ENCODE measurements around the gene ADAM22. TPM values are rescaled to one million over a fixed set of nuclear protein-coding genes. Genes with fewer than 3 reads are reported as not detected.
A peak's percentile ranks its signal among the peaks of the same experiment; 100 is the strongest.

Gene ADAM22
- total RNA-seq, 1 experiment from 2014 or later = 14.0 TPM

DNA sequence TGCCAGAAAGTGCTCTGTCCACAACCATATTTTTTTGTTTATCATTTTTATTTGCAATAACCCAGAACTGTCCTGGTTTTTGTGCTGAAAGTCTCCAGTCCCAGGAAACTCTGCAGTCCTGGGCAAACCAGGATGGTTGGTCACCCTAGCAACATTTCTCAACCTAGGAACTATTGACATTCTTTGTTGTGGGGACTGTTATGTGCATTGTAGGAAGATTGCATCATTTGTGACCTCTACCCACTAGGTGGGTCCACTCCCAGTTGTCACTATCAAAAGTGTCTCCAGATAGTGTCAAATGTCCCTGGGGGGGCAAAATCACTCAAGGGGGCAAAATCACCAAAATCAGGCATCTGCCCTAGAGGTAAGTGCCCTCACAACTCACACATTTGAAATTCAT, 299.8 kb downstream of the ADAM22 start:
- Histone ChIP-seq H3F3A (ENCODE audit: insufficient read depth, low read depth) (peaks cover 13% of the 10 kb centered on the region; the same call in 1 of the 2 replicates), H3K4me1 (replicated peaks; ENCODE audit: insufficient read depth) (peaks cover 15% of the 10 kb centered on the region), H3K9me2 (ENCODE audit: insufficient read depth) (no peaks in the 10 kb centered on the region), H3K36me3 (ENCODE audit: low read depth) (0 out of 2 replicates have a peak, but pooled peaks cover 2% of the 10 kb centered on the region), H3K27ac (peak overlapping the region; percentile 42), H3K79me2 (ENCODE audit: low read depth) (no peaks in the 10 kb centered on the region), H3K4me3 (no peak overlapping the region), H3K27me3 (ENCODE audit: insufficient read depth, low read depth) (no peaks in the 10 kb centered on the region), H3K9me3 (ENCODE audit: insufficient read depth, low read depth) (peaks cover 14% of the 10 kb centered on the region), H4K20me1 (ENCODE audit: insufficient read depth) (no peaks in the 10 kb centered on the region), H2AFZ (no peak overlapping the region), H3K4me2 (peak overlapping the region; percentile 27; the same call in 1 of the 2 replicates)
- ChIA-PET POLR2A (ENCODE audit: unreplicated experiment) (no interaction called here), CTCF (no interaction called here)
- TF ChIP-seq, protein P1, sequence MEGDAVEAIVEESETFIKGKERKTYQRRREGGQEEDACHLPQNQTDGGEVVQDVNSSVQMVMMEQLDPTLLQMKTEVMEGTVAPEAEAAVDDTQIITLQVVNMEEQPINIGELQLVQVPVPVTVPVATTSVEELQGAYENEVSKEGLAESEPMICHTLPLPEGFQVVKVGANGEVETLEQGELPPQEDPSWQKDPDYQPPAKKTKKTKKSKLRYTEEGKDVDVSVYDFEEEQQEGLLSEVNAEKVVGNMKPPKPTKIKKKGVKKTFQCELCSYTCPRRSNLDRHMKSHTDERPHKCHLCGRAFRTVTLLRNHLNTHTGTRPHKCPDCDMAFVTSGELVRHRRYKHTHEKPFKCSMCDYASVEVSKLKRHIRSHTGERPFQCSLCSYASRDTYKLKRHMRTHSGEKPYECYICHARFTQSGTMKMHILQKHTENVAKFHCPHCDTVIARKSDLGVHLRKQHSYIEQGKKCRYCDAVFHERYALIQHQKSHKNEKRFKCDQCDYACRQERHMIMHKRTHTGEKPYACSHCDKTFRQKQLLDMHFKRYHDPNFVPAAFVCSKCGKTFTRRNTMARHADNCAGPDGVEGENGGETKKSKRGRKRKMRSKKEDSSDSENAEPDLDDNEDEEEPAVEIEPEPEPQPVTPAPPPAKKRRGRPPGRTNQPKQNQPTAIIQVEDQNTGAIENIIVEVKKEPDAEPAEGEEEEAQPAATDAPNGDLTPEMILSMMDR (conservative IDR thresholded peaks at IDR 0.05) = no peak
- TF ChIP-seq EZH2 (IDR thresholded peaks at IDR 0.05; ENCODE audit: low read depth) = no peak
- intact Hi-C loops (cut with micrococcal nuclease; ENCODE audit: unreplicated experiment) = no loop called here
- no TSS peak for BruUV-seq (replicated peaks)
- peak; percentile 14 to 70 for DNase-seq

DNA sequence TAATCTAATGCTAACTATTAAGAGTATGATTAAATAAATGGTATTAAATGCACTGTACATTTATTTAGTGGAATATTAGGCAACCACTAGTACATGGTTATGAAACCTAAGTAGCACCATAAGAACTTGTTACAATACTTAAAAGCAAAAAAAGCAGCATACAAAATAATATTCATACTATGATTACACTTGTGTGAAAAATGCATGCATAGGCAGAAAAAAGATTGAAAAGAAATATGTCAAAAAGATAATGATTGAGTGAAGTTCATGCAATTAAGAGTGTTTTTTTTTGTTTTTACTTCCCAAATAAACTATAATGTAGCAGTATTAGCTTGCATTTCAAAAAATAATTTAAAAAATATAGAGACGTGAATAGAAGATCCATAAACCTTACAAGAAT, 305.8 kb downstream of the ADAM22 start:
- peaks cover 9% of the 10 kb centered on the region for H3K4me1 ChIP-seq (replicated peaks; ENCODE audit: insufficient read depth)
- H3K4me3 ChIP-seq = no peak overlapping the region
- CTCF ChIA-PET = no interaction called here
- peaks cover 5% of the 10 kb centered on the region; the same call in 1 of the 2 replicates for H3F3A ChIP-seq (ENCODE audit: insufficient read depth, low read depth)
- H3K27me3 ChIP-seq (ENCODE audit: insufficient read depth, low read depth) = no peaks in the 10 kb centered on the region
- DNase-seq = no peak
- POLR2A ChIA-PET (ENCODE audit: unreplicated experiment) = no interaction called here
- H3K27ac ChIP-seq = no peak overlapping the region
- no peaks in the 10 kb centered on the region for H3K36me3 ChIP-seq (ENCODE audit: low read depth)
- no peaks in the 10 kb centered on the region for H3K9me2 ChIP-seq (ENCODE audit: insufficient read depth)
- no TSS peak for BruUV-seq (replicated peaks)
- TF ChIP-seq EZH2 (IDR thresholded peaks at IDR 0.05; ENCODE audit: low read depth) = no peak
- TF ChIP-seq, protein P1 (conservative IDR thresholded peaks at IDR 0.05) = no peak
- no peak overlapping the region for H2AFZ ChIP-seq
- H3K79me2 ChIP-seq (ENCODE audit: low read depth) = no peaks in the 10 kb centered on the region
- no peaks in the 10 kb centered on the region for H4K20me1 ChIP-seq (ENCODE audit: insufficient read depth)
- no peaks in the 10 kb centered on the region for H3K9me3 ChIP-seq (ENCODE audit: insufficient read depth, low read depth)
- intact Hi-C loops (cut with micrococcal nuclease; ENCODE audit: unreplicated experiment) = loop anchor here (5.0 to 10.0 kb wide), 4 partner anchors 187 to 1905 kb away; no protein-coding TSS in a partner anchor
- no peak overlapping the region for H3K4me2 ChIP-seq

DNA sequence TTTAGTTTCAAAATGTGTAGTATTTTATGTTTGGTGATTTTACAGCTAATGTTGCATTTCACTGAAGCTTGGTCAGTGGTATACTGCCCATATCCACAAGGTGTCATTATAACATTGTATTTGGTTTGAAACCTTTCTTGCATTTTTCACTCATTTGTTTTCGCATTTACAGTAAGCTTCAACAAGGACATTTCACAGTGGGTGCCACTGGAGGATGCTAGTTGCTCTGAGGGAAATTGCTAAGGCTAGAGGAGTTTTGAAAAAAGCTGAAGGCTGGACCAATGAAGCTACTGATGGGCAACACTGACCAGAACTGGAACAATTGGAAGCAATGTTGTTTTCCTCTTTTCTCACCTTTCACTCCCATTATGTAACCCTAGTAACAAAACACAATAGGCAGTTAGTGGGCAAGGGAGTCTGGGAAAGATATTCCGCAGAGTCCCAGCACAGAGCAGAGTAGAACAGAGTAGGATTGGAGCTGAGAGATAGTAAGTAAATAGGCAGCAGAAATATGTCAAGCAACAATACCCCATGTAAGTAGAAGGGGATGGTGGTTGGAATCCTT, 309.4 kb downstream of the ADAM22 start:
- CTCF ChIA-PET = interaction anchor here (0.6 to 2.1 kb wide), 18 partner anchors 12 to 1527 kb away, joined by 3 to 52 read pairs (median 5); partner anchors contain the start of genes SRI and STEAP4
- Histone ChIP-seq H3K79me2 (ENCODE audit: low read depth) (no peaks in the 10 kb centered on the region), H3K36me3 (ENCODE audit: low read depth) (no peaks in the 10 kb centered on the region), H3K27me3 (ENCODE audit: insufficient read depth, low read depth) (no peaks in the 10 kb centered on the region), H3F3A (ENCODE audit: insufficient read depth, low read depth) (peaks cover 5% of the 10 kb centered on the region; the same call in 1 of the 2 replicates), H3K4me3 (no peak overlapping the region), H3K9me3 (ENCODE audit: insufficient read depth, low read depth) (peaks cover 8% of the 10 kb centered on the region; the same call in 1 of the 2 replicates), H2AFZ (no peak overlapping the region), H3K27ac (no peak overlapping the region), H3K4me1 (replicated peaks; ENCODE audit: insufficient read depth) (peaks cover 9% of the 10 kb centered on the region; the same call in 1 of the 2 replicates), H3K4me2 (no peak overlapping the region), H3K9me2 (ENCODE audit: insufficient read depth) (no peaks in the 10 kb centered on the region), H4K20me1 (ENCODE audit: insufficient read depth) (no peaks in the 10 kb centered on the region)
- BruUV-seq (replicated peaks) = no TSS peak
- peak; percentile 63 to 82 for DNase-seq
- TF ChIP-seq, protein P1 (conservative IDR thresholded peaks at IDR 0.05) = peak; percentile 91
- no peak for TF ChIP-seq EZH2 (IDR thresholded peaks at IDR 0.05; ENCODE audit: low read depth)
- POLR2A ChIA-PET (ENCODE audit: unreplicated experiment) = interaction anchor here (0.5 to 0.9 kb wide), 5 partner anchors 11 to 58 kb away, joined by 6 to 11 read pairs (median 9); no protein-coding TSS in a partner anchor
- intact Hi-C loops (cut with micrococcal nuclease; ENCODE audit: unreplicated experiment) = loop anchor here (1.0 to 10.0 kb wide), 10 partner anchors 46 to 1901 kb away; no protein-coding TSS in a partner anchor
